Measurements from ENCODE around the gene CDK7.
"Not testable (repeated sequence)": the region's sequence is repeated elsewhere in the genome, so short reads cannot be mapped to it uniquely, and the experiment has no call there.

Gene CDK7

DNA sequence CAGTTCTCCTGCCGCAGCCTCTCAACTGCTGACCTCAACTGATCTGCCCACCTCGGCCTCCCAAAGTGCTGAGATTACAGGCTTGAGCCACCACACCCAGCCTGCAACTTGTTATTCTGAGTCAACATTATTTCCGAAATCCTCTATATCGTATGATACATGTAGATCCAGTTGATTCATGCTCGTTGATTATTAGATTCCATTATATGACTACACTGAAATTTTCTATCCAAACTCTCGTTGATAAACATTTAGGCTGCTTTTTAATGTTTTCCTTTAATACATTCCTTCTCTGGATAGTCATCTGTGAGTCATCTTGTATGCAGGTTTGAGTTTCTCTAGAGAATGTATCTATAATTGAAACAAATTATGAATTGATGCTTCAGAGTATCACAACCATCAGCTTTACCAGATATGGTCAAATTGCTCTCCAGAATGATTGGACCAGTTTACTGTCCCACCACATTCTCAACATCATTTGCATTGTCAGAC is 4.1 kb downstream of the CDK7 start:
- DNase-seq, result peak; percentile 65
- H3K36me3 ChIP-seq (replicated peaks), result peaks cover 21% of the 10 kb centered on the region
- no peaks in the 10 kb centered on the region for H3K27me3 ChIP-seq (replicated peaks)
- TF ChIP-seq, protein P1, sequence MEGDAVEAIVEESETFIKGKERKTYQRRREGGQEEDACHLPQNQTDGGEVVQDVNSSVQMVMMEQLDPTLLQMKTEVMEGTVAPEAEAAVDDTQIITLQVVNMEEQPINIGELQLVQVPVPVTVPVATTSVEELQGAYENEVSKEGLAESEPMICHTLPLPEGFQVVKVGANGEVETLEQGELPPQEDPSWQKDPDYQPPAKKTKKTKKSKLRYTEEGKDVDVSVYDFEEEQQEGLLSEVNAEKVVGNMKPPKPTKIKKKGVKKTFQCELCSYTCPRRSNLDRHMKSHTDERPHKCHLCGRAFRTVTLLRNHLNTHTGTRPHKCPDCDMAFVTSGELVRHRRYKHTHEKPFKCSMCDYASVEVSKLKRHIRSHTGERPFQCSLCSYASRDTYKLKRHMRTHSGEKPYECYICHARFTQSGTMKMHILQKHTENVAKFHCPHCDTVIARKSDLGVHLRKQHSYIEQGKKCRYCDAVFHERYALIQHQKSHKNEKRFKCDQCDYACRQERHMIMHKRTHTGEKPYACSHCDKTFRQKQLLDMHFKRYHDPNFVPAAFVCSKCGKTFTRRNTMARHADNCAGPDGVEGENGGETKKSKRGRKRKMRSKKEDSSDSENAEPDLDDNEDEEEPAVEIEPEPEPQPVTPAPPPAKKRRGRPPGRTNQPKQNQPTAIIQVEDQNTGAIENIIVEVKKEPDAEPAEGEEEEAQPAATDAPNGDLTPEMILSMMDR (IDR thresholded peaks at IDR 0.05; ENCODE audit: low read depth, low read length, missing control alignments), result no peak
- in situ Hi-C loops (cut with HindIII; ENCODE audit: low pct_ligation_motif_present, low sequenced_read_pairs), result no loop called here
- no peak overlapping the region for H3K4me3 ChIP-seq (ENCODE audit: low read depth, low read length)
- H3K27ac ChIP-seq, result peak overlapping the region; percentile 49

DNA sequence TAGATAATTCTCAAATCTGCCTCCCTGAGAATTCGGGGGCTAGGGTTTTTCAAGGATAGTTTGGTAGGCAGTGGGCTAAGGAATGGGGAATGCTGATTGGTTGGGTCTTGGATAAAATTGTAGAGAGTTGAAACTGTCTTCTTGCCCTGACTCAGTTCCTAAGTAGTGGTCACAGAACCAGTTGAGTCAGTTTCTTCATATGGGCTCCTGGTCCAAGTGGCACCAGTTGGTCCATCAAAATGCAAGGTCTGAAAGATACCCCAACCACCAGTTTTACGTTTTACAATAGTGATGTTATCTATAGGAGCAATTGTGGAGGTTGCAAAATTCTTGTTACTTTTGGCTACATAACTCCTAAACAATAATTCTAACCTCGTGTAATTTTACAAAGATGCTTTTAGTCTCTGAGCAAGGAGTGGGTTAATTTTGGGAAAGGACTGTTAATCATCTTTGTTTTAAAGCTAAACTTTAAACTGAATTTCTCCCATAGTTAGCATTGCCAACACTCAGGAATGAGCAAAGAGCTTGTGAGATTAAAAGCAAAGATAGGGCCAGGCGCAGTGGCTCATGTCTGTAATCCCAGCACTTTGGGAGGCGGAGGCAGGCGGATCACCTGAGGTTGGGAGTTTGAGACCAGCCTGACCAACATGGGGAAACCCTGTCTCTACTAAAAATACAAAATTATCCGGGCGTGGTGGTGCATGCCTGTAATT is 7.7 kb downstream of the CDK7 start:
- Histone ChIP-seq H3K4me3 (ENCODE audit: low read depth, low read length) (no peak overlapping the region), H3K27ac (no peak overlapping the region), H3K36me3 (replicated peaks) (peaks cover 16% of the 10 kb centered on the region), H3K27me3 (replicated peaks) (no peaks in the 10 kb centered on the region)
- in situ Hi-C loops (cut with HindIII; ENCODE audit: low pct_ligation_motif_present, low sequenced_read_pairs), result no loop called here
- TF ChIP-seq, protein P1 (IDR thresholded peaks at IDR 0.05; ENCODE audit: low read depth, low read length, missing control alignments), result no peak
- no peak for DNase-seq

DNA sequence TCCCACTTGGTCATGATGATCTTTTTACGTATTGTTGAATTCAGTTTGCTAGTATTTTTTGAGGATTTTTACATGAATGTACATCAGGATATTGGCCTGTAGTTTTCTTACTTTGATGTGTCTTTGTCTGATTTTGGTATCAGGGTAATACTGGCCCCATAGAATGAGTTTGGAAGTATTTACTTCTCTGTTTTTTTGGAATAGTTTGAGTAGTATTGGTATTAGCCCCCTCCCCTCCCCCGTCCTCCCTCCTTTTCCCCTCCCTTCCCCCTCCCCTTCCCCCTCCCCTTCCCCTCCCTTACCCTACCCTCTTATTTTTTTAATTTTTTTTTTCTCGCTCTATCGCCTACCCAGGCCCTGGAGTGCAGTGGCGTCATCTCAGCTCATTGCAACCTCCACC is 10.3 kb downstream of the CDK7 start:
- no peak for DNase-seq
- H3K27ac ChIP-seq, result no peak overlapping the region
- H3K36me3 ChIP-seq (replicated peaks), result peaks cover 6% of the 10 kb centered on the region
- no peak overlapping the region for H3K4me3 ChIP-seq (ENCODE audit: low read depth, low read length)
- H3K27me3 ChIP-seq (replicated peaks), result no peaks in the 10 kb centered on the region
- TF ChIP-seq, protein P1 (IDR thresholded peaks at IDR 0.05; ENCODE audit: low read depth, low read length, missing control alignments), result no peak
- in situ Hi-C loops (cut with HindIII; ENCODE audit: low pct_ligation_motif_present, low sequenced_read_pairs), result no loop called here

DNA sequence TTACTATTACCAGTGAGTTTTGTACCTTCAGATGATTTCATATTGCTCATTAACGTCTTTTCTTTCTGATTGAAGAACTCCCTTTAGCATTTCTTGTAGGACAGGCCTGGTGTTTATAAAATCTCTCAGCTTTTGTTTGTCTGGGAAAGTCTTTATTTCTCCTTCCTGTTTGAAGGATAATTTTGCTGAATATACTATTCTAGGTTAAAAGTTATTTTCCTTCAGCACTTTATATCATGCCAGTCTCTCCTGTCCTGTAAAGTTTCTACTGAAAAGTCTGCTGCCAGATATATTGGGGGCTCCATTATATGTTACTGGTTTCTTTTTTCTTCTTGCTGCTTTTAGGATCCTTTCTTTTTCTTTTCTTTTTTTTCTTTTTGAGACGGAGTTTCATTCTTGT is 13.3 kb downstream of the CDK7 start:
- Histone ChIP-seq H3K27me3 (replicated peaks) (no peaks in the 10 kb centered on the region), H3K36me3 (replicated peaks) (no peaks in the 10 kb centered on the region), H3K27ac (no peak overlapping the region), H3K4me3 (ENCODE audit: low read depth, low read length) (no peak overlapping the region)
- no peak for DNase-seq
- in situ Hi-C loops (cut with HindIII; ENCODE audit: low pct_ligation_motif_present, low sequenced_read_pairs), result no loop called here
- TF ChIP-seq, protein P1 (IDR thresholded peaks at IDR 0.05; ENCODE audit: low read depth, low read length, missing control alignments), result no peak

DNA sequence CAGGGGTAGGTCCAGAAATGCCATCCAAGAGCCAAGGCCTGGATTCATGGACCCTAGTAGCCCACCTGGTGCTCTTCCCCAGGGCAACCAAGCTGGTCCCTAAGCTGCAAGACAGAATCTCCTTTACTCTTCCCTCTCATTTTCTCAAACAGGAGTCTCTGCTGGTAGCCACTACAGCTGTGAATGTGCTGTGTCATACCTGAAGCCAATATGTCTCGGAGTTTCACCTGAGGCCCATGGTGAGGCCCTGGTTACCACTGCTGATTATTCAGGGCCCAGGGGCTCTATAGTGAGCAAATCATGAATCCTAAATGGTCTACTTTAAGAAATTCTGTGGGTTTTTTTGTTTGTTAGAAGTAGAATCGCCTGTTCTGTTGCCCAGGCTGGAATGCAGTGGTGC is 15.9 kb downstream of the CDK7 start:
- H3K27me3 ChIP-seq (replicated peaks), result no peaks in the 10 kb centered on the region
- no peak overlapping the region for H3K27ac ChIP-seq
- H3K36me3 ChIP-seq (replicated peaks), result no peaks in the 10 kb centered on the region
- TF ChIP-seq, protein P1 (IDR thresholded peaks at IDR 0.05; ENCODE audit: low read depth, low read length, missing control alignments), result no peak
- H3K4me3 ChIP-seq (ENCODE audit: low read depth, low read length), result no peak overlapping the region
- in situ Hi-C loops (cut with HindIII; ENCODE audit: low pct_ligation_motif_present, low sequenced_read_pairs), result no loop called here
- DNase-seq, result no peak

DNA sequence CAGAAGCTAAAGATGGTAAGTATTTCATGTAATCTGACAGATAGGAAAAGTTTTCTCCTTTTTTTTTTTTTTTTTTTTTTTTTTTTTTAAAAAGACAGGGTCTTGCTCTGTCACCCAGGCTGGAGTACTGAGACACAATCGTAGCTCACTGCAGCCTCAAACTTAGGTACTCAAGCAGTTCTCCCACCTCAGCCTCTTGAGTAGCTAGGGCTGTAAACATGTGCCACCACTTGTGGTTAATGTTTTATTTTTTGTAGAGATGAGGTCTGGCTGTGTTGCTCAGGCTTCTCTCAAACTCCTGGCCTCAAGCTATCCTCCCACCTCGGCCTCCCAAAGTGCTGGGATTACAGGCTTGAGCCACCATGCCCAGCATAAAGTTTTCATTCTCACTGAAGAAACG is 17.8 kb downstream of the CDK7 start:
- no peak for DNase-seq
- Histone ChIP-seq H3K36me3 (replicated peaks) (peaks cover 10% of the 10 kb centered on the region), H3K4me3 (ENCODE audit: low read depth, low read length) (no peak overlapping the region), H3K27ac (no peak overlapping the region), H3K27me3 (replicated peaks) (no peaks in the 10 kb centered on the region)
- TF ChIP-seq, protein P1 (IDR thresholded peaks at IDR 0.05; ENCODE audit: low read depth, low read length, missing control alignments), result no peak
- in situ Hi-C loops (cut with HindIII; ENCODE audit: low pct_ligation_motif_present, low sequenced_read_pairs), result no loop called here

DNA sequence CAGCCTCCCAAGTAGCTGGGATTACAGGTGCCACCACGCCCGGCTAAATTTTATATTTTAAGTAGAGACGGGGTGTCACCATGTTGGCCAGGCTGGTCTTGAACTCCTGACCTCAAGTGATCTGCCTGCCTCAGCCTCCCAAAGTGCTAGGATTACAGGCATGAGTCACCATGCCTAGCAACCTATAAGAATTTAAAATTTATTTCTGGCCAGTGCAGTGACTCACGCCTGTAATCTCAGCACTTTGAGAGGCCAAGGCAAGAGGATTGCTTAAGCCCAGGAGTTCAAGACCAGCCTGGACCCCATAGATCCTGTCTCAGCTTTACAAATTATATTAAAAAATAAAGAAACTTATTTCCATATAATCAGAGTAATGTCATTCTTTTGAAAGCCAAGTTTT is 21.3 kb downstream of the CDK7 start:
- H3K36me3 ChIP-seq (replicated peaks), result peaks cover 29% of the 10 kb centered on the region
- peak; percentile 62 for DNase-seq

More for the DNA sequence above, 21.3 kb downstream of the CDK7 start:
- H3K27me3 ChIP-seq (replicated peaks); in situ Hi-C loops (cut with HindIII; ENCODE audit: low pct_ligation_motif_present, low sequenced_read_pairs); H3K4me3 ChIP-seq (ENCODE audit: low read depth, low read length); H3K27ac ChIP-seq: not testable (repeated sequence)

Data from brain microvascular endothelial cell (primary cell).